COLO668 (cell line): Measurements from ENCODE around the gene ZNF525.
"Not testable (repeated sequence)": the region's sequence is repeated elsewhere in the genome, so short reads cannot be mapped to it uniquely, and the experiment has no call there.

ENCODE experiments used
- DNase-seq: peaks from one replicate; lab custom pipeline; 2025; ENCODE audit not compliant: unreplicated experiment; lab: John Stamatoyannopoulos, UW

ZNF525 gene

DNA sequence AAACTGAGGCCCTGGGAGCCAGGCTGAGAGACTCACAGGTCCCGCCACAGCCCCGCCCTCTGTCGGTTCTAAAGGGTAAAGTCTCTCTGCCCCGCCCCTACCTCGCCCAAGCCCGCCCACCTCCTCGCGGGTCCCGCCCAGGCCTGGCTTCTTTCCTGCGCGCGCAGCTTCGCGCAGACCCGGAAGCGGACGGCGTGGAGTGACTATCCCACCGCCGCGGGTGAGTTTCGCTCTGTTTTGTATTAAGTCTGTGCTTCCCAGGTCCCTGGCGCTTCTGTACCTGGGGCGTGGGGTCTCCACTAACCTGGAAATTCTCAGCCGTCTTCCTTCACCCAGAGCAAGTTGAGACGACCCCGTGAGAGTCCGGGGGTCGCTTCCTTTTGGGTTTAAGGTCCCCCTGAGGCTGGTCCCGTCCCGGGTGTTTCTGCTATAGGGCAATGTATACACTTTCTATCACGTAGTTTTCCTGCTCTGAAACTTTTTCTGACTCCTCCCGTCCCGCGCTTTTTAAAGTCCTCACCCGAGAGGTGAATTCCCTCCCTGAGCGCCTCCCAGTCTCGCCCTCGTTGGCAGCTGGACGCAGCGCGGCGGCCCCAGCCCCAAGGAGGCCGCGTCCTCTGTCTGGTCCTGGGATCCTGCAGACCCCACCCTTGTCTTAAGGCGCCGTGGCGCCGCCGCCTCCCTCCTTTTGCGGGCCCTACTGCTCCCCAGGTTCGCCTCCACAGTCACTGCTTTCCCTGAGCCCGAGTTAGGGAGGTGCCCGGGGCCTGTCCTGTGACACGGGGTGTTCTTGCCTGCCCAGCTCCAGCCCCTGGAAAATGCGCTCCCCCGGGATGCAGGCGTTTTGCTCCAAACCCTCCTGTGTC is 29.7 kb downstream of the ZNF525 start, which contains the start of gene ZNF765:
TSS of gene ZNF765 (plus strand) at position 176 of the 866 bp plus-strand sequence. CDS start 2,867 bp downstream, outside the sequence.
- peak; percentile 93 for DNase-seq

DNA sequence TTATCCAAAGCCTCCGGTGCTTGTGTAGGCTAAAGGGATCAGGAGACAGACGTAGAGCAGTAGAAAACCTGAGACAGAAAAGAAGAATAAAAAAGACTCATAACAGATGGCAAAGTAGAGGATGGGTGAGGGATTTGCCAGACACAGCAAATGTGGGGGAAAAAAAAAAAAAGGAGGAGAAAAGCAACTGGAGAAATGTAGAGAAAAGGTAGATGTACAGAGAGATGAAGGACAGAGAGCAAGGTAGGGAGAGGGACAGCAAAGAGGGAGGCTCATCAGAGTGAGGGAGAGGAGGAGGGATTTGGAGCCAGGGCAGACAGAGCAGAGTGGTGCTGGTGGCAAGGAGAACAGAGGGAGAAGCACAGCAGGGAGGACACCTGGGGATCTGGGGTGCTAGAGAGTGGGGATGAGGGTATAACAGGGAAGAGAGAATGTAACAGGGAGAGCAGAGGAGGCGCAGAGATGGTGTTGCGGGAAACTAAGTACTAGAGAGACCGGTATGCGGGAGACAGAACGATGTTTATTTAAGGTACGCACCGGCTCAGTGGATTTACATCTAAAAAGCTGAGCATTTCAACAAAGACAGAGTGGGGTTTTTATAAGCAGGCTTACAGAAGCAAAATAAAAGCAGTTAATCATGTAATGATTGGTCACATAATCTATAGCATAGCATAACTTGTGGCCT is 30.5 kb downstream of the ZNF525 start:
- DNase-seq: not testable (repeated sequence)

DNA sequence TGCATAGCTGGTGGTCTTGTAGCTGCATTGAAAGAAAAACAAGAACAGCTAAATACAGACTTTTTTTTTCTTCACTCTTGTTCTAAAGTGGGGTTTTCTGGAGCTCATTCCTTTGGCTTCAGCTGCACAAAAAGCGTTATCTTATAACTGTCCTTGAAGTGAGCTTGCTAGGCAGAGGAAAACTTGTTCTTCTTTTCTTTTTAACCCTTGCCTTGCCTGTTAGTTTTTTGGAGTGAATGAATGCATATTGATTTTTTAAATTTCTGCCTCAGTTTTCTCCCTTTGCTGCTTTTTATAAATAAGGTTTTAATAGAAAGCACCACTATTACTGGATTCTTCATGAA is 31.0 kb downstream of the ZNF525 start:
- no peak for DNase-seq

DNA sequence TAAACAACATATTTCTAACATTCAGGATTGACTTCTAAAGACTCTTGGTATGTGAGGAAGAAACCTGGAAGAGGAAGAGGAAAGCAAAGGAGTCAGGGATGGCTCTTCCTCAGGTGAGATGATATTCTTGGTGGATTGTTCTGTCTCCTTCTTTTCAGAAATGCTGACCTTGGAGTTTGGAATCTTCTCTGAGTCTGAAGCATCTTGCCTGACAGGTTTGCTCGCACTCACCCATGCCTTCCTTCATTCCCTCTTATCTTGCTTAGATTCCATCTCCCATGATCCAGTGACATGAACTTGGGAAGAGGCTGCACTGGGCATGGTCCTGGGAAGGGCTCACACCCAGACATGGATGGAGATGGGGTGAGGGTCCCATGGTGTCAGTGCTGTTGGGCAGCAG is 32.4 kb downstream of the ZNF525 start:
- DNase-seq: not testable (repeated sequence)

DNA sequence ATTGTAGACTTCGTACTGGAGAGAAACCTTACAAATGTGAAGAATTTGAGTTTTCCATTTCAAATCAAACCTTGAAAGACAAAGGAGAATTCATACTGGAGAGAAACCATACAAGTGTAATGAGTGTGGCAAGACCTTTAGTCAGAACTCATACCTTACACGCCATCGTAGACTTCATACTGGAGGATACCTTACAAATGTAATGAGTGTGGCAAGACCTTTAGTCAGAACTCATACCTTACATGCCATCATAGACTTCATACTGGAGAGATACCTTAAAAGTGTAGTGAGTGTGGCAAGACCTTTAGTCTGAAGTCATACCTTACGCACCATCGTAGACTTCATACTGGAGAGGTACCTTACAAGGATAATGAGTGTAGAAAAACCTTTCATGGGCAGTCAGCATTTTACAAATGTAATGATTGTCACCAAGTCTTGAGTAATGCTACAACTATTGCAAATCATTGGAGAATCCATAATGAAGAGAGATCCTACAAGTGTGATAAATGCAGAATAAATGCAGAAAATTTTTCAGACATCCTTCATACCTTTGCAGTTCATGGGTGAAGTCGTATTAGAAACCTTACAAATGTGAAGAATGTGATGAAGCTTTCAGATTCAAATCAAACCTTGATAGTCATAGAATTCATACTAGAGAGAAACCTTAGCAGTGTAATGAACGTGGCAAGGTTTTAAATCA is 44.1 kb downstream of the ZNF525 start:
- no peak for DNase-seq

DNA sequence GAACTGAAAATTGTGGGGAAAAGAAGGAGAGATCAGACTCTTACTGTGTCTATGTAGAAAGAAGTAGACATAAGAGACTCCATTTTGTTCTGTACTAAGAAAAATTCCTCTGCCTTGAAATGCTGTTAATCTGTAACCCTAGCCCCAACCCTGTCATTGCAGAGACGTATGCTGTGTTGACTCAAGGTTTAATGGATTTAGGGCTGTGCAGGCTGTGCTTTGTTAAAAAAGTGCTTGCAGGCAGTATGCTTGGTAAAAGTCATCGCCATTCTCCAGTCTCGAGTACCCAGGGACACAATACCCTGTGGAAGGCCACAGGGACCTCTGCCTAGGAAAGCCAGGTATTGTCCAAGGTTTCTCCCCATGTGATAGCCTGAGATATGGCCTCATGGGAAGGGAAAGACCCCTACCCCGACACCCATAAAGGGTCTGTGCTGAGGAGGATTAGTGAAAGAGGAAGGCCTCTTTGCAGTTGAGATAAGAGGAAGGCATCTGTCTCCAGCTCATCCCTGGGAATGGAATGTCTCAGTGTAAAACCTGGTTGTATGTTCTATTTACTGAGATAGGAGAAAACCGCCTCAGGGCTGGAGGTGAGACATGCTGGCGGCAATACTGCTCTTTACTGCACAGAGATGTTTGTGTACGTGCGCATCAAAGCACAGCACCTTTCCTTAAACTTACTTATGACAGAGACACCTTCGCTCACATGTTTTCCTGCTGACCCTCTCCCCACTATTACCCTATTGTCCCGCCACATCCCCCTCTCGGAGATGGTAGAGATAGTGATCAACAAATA is 55.2 kb downstream of the ZNF525 start:
- DNase-seq: peak; percentile 1

DNA sequence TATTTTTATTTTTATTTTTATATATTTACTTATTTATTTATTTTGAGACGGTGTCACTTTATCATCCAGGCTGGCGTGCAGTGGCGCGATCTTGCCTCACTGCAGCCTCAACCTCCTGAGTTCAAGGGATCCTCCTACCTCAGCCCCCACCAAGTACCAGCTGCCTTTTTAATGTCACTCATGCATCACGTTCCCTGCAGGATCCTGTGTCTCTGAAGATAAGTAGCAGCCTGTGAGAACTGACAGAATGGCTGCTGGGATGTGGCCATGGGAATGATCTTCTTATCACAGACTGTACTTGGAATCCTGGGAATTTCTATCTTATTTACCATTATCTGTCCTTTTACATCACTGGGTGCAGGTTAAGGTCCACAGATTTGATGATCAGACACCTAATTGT is 57.0 kb downstream of the ZNF525 start:
- DNase-seq: no peak

DNA sequence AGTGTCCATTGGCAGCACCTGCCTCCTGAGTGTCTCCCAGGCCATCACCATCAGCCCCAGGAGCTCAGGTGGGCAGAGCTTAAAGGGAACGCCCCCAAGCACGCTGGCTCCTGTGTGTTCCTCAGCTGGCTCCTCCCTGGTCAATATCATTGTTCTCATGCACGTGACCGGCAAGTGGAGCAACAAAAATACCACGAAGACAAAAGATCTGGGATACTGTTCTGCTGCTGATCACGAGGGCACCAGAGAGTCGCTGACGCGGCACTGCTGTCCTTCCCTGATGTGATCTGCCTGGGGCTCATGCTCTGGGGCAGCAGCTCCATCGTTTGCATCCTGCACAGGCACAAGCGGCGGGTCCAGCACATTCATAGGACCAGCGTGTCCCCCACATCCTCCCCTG is 57.6 kb downstream of the ZNF525 start:
- DNase-seq: not testable (repeated sequence)

DNA sequence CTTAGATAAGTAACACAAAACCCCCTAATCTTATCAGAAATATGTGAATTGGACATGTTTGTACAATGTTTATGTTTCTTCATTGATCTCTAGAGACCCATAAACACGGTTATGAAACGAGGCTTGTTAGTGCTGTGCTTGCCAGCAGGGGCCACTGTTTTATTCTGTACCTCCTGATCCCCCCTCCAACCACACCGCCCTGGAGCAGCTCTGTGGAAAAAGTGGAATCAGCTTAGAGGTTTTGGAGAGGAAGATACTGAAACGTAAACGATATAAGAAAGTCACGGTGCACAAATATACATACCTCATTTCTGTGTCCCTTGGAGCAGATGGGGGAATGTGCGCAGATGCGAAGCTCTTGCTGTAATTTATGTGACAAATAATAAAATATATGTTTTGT is 58.2 kb downstream of the ZNF525 start:
- peak; percentile 0 for DNase-seq

DNA sequence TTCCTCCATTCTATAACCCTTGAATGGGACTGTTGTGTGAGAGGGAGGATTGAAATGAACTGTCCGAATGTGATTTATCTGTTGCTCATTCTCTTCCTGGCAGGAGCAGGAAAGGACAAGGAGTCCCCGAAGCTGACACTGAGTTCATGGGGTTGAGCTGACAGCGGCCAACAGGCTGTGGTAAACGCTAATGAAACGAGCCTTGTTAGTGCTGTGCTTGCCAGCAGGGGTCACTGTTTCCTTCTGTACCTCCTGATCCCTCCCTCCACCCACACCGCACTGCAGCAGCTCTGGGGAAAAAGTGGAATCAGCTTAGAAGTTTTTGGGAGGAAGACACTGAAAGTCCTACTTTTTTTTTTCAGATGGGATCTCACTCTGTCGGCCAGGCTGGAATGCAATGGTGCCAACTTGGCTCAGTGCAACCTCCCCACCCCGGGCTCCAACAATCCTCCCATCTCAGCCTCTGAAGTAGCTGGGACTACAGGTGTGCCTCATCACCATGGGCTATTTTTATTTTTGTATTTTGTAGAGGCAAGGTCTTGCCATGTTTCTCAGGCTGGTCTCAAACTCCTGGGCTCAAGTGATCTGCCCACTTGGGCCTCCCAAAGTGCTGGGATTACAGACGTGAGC is 59.6 kb downstream of the ZNF525 start:
- peak; percentile 62 for DNase-seq

DNA sequence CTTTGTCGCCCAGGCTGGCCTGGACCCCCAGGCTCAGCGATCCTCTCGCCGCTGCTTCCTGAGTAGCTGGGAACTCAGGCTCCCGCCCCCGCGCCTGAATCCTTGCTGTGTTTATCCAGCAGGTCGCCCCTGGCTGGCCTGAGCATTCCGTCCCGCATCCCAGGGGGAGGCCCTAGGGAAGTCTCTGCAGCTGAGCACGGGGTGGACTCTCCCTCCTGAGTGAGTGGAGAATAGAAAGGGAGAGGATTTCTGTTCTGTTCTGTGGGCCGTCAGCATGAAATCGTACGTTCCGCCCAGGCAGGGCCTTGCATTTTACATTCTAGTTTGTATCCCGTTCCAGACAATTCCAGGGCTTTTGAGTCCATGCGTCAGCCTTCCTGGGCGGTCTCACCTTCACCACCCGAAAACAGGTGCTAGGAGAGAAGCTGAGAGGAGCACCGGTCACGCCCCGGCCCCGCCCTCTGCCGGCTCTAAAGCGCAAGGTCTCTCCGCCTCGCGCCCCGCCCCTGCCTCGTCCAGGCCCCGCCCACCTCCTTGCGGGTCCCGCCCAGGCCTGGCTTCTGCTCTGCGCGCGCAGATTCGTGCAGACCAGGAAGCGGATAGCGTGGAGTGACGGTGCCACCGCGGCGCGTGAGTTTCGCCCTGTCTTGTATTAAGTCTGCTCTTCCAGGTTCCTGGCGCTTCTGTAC is 66.0 kb downstream of the ZNF525 start, which contains the start of gene ZNF761:
TSS of gene ZNF761 (plus strand) at position 586 of the 689 bp plus-strand sequence. CDS start 15,285 bp downstream, outside the sequence.
- DNase-seq: peak; percentile 97

DNA sequence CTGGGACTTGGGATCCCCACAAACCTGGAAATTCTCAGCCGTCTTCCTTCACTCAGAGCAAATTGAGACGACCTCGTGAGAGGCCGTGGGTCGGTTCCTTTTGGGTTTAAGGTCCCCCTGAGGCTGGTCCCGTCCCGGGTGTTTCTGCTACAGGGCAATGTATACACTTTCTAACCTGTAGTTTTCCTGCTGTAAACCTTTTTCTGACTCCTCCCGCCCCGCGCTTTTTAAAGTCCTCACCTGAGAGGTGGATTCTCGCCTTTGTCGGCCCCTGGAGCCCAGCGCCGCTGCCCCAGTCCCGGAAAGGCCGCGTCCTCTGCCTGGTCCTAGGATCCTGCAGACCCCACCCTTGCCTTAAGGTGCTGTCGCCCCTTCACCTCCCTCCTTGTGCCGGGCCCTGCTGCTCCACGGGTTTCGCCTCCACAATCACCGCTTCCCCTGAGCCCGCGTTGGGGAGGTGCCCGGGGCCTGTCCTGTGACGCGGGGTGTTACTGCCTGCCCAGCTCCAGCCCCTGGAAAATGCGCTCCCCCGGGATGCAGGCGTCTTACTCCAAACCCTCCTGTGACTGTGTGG is 66.7 kb downstream of the ZNF525 start:
- peak; percentile 24 for DNase-seq
